GM19238 (cell line): ENCODE measurements around the gene ADAP2.
"Not testable (repeated sequence)": the region's sequence is repeated elsewhere in the genome, so short reads cannot be mapped to it uniquely, and the experiment has no call there.

Experiments used
- DNase-seq: peaks from one replicate; pipeline ENCODE4 v3.0.0; 2011; ENCODE audit warnings: low spot score; ENCODE audit not compliant: insufficient read length

ADAP2 gene

GRCh38 chr17:30969989-30970830 is 48.5 kb downstream of the ADAP2 start:
- no peak for DNase-seq

- DNase-seq: peak; percentile 63
Observed at GRCh38 chr17:30970831-30971567, 49.3 kb downstream of the ADAP2 start, which contains the start of gene RNF135. Gene RNF135, plus strand, starts transcription at chr17:30971039. Its CDS starts 35 bp downstream, at chr17:30971074.

- no peak for DNase-seq
Observed at GRCh38 chr17:30975042-30975820, 53.5 kb downstream of the ADAP2 start.

- not testable (repeated sequence) for DNase-seq
Observed at GRCh38 chr17:30979919-30980318, 58.2 kb downstream of the ADAP2 start.

- no peak for DNase-seq
Observed at GRCh38 chr17:30981531-30982519, 60.1 kb downstream of the ADAP2 start.

GRCh38 chr17:30982855-30983254 is 61.1 kb downstream of the ADAP2 start:
- DNase-seq: no peak

- no peak for DNase-seq
Observed at GRCh38 chr17:30990458-30990857, 68.7 kb downstream of the ADAP2 start.

GRCh38 chr17:30992551-30992950 is 70.8 kb downstream of the ADAP2 start:
- no peak for DNase-seq

GRCh38 chr17:30995347-30995746 is 73.6 kb downstream of the ADAP2 start:
- DNase-seq: no peak

- DNase-seq: no peak
Observed at GRCh38 chr17:30996486-30996885, 74.7 kb downstream of the ADAP2 start.

- no peak for DNase-seq
Observed at GRCh38 chr17:30997270-30997669, 75.5 kb downstream of the ADAP2 start.

GRCh38 chr17:30997842-30998241 is 76.1 kb downstream of the ADAP2 start:
- DNase-seq: no peak

GRCh38 chr17:31002047-31002446 is 80.3 kb downstream of the ADAP2 start:
- DNase-seq: no peak

GRCh38 chr17:31003225-31003866 is 81.6 kb downstream of the ADAP2 start:
- DNase-seq: no peak

GRCh38 chr17:31004160-31004559 is 82.4 kb downstream of the ADAP2 start:
- DNase-seq: no peak

GRCh38 chr17:31007695-31008373 is 86.1 kb downstream of the ADAP2 start:
- no peak for DNase-seq

GRCh38 chr17:31008374-31009041 is 86.8 kb downstream of the ADAP2 start:
- peak; percentile 38 for DNase-seq
